Upper lobe of left lung (tissue), 4 donors: ENCODE measurements around the gene STK10.

ENCODE experiments used
- CTCF ChIP-seq, 6 experiments: fragments of 450-650 bp in 4 of 6; fragments of 200-600 bp in 2 of 6; sonication (generic) in 2 of 6; IDR thresholded peaks; one replicate each; pipeline ENCODE4 v1.5.1; 2016 to 2019; ENCODE audit warnings: antibody characterized with exemption in 6 of 6
- POLR2A ChIP-seq, 4 donors: fragments of 450-650 bp; IDR thresholded peaks; one replicate each; pipeline ENCODE4 v1.5.1; 2016 to 2017; ENCODE audit warnings: antibody characterized with exemption in 4 of 4, mild to moderate bottlenecking in 2 of 4
- POLR2AphosphoS5 ChIP-seq, 2 donors: sonication (generic); formaldehyde crosslinking; IDR thresholded peaks; one replicate each; pipeline ENCODE4 v1.5.1; 2017; ENCODE audit warnings: antibody characterized with exemption in 2 of 2

DNA sequence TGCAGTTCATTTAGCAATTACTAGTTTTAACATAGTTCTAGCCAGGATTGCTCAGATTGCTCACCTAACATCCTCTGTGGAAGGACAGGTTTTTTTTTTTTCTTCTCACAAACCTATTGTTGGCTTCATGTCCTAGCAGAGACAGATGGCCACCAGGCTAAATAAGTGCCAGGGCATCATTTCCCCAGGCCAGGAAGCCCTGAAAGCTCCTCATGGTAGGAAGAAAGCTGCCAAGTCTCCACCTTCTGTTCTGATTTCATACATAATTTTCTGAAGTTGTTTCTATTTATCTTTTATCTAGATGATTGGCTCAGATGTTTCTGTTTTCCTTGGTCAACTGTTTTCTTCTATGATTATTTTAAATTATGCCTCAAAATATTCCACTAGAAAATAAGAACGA is 37.0 kb upstream of the STK10 start:
- TF ChIP-seq CTCF (IDR thresholded peaks at IDR 0.05) (no peak), POLR2A (IDR thresholded peaks at IDR 0.05) (no peak), POLR2AphosphoS5 (IDR thresholded peaks at IDR 0.05) (no peak)
